Measurements from ENCODE around the gene MOB3B.

MOB3B gene

GRCh38 chr9:27556470-27556869 lies 26.9 kb upstream of the MOB3B start:
- H3K4me3 Mint-ChIP-seq, result no peak overlapping the region

GRCh38 chr9:27554712-27555111 lies 25.1 kb upstream of the MOB3B start:
- Mint-ChIP-seq H3K4me1 (no peaks in the 10 kb centered on the region), H3K9me3 (no peaks in the 10 kb centered on the region), H3K36me3 (peaks cover 23% of the 10 kb centered on the region), H3K27ac (no peak overlapping the region), H3K27me3 (no peaks in the 10 kb centered on the region), H3K4me3 (no peak overlapping the region)

More at GRCh38 chr9:27556470-27556869, 26.9 kb upstream of the MOB3B start:
- no peaks in the 10 kb centered on the region for H3K9me3 Mint-ChIP-seq
- H3K4me1 Mint-ChIP-seq, result peaks cover 1% of the 10 kb centered on the region
- H3K36me3 Mint-ChIP-seq, result peaks cover 25% of the 10 kb centered on the region
- no peak overlapping the region for H3K27ac Mint-ChIP-seq
- no peaks in the 10 kb centered on the region for H3K27me3 Mint-ChIP-seq

- Mint-ChIP-seq H3K4me3 (no peak overlapping the region), H3K27me3 (no peaks in the 10 kb centered on the region), H3K9me3 (no peaks in the 10 kb centered on the region), H3K36me3 (peaks cover 20% of the 10 kb centered on the region), H3K4me1 (no peaks in the 10 kb centered on the region), H3K27ac (no peak overlapping the region)
These were observed 19.7 kb upstream of the MOB3B start for GRCh38 chr9:27549196-27549755.

- no peaks in the 10 kb centered on the region for H3K27me3 Mint-ChIP-seq
- no peak overlapping the region for H3K4me3 Mint-ChIP-seq
- H3K27ac Mint-ChIP-seq, result no peak overlapping the region
- H3K9me3 Mint-ChIP-seq, result no peaks in the 10 kb centered on the region
- H3K4me1 Mint-ChIP-seq, result no peaks in the 10 kb centered on the region
- H3K36me3 Mint-ChIP-seq, result peaks cover 13% of the 10 kb centered on the region
These were observed 18.6 kb upstream of the MOB3B start for GRCh38 chr9:27548055-27548741.

- no peak overlapping the region for H3K4me3 Mint-ChIP-seq
- H3K4me1 Mint-ChIP-seq, result no peaks in the 10 kb centered on the region
- H3K27ac Mint-ChIP-seq, result no peak overlapping the region
- H3K27me3 Mint-ChIP-seq, result no peaks in the 10 kb centered on the region
- no peaks in the 10 kb centered on the region for H3K9me3 Mint-ChIP-seq
- peaks cover 11% of the 10 kb centered on the region for H3K36me3 Mint-ChIP-seq
These were observed 15.9 kb upstream of the MOB3B start for GRCh38 chr9:27545471-27545870.

- Mint-ChIP-seq H3K27ac (no peak overlapping the region), H3K36me3 (peaks cover 12% of the 10 kb centered on the region), H3K4me1 (no peaks in the 10 kb centered on the region), H3K27me3 (no peaks in the 10 kb centered on the region), H3K4me3 (no peak overlapping the region), H3K9me3 (no peaks in the 10 kb centered on the region)
These were observed 12.9 kb upstream of the MOB3B start for GRCh38 chr9:27542508-27542907.

GRCh38 chr9:27541740-27542139 lies 12.1 kb upstream of the MOB3B start:
- H3K27me3 Mint-ChIP-seq, result no peaks in the 10 kb centered on the region
- no peaks in the 10 kb centered on the region for H3K4me1 Mint-ChIP-seq
- no peak overlapping the region for H3K27ac Mint-ChIP-seq
- H3K9me3 Mint-ChIP-seq, result no peaks in the 10 kb centered on the region
- peaks cover 12% of the 10 kb centered on the region for H3K36me3 Mint-ChIP-seq
- H3K4me3 Mint-ChIP-seq, result no peak overlapping the region

- Mint-ChIP-seq H3K4me3 (no peak overlapping the region), H3K36me3 (peaks cover 12% of the 10 kb centered on the region), H3K4me1 (no peaks in the 10 kb centered on the region), H3K9me3 (no peaks in the 10 kb centered on the region), H3K27ac (no peak overlapping the region), H3K27me3 (no peaks in the 10 kb centered on the region)
These were observed 10.9 kb upstream of the MOB3B start for GRCh38 chr9:27540502-27540901.

- no peaks in the 10 kb centered on the region for H3K4me1 Mint-ChIP-seq
- no peaks in the 10 kb centered on the region for H3K9me3 Mint-ChIP-seq
- peaks cover 11% of the 10 kb centered on the region for H3K36me3 Mint-ChIP-seq
- H3K4me3 Mint-ChIP-seq, result no peak overlapping the region
- no peak overlapping the region for H3K27ac Mint-ChIP-seq
- H3K27me3 Mint-ChIP-seq, result no peaks in the 10 kb centered on the region
These were observed 10.1 kb upstream of the MOB3B start for GRCh38 chr9:27539479-27540441.

GRCh38 chr9:27538647-27539046 lies 9.0 kb upstream of the MOB3B start:
- H3K36me3 Mint-ChIP-seq, result peaks cover 7% of the 10 kb centered on the region
- H3K9me3 Mint-ChIP-seq, result no peaks in the 10 kb centered on the region
- H3K27ac Mint-ChIP-seq, result peak overlapping the region; percentile 71
- H3K4me3 Mint-ChIP-seq, result no peak overlapping the region
- H3K27me3 Mint-ChIP-seq, result no peaks in the 10 kb centered on the region
- H3K4me1 Mint-ChIP-seq, result no peaks in the 10 kb centered on the region

GRCh38 chr9:27537756-27538155 lies 8.1 kb upstream of the MOB3B start:
- Mint-ChIP-seq H3K9me3 (no peaks in the 10 kb centered on the region), H3K4me1 (no peaks in the 10 kb centered on the region), H3K27ac (no peak overlapping the region), H3K4me3 (no peak overlapping the region), H3K36me3 (peaks cover 5% of the 10 kb centered on the region), H3K27me3 (no peaks in the 10 kb centered on the region)

- no peaks in the 10 kb centered on the region for H3K4me1 Mint-ChIP-seq
These were observed 7.4 kb upstream of the MOB3B start for GRCh38 chr9:27537027-27537435.

GRCh38 chr9:27536168-27536567 lies 6.6 kb upstream of the MOB3B start:
- H3K4me1 Mint-ChIP-seq, result no peaks in the 10 kb centered on the region
- H3K9me3 Mint-ChIP-seq, result no peaks in the 10 kb centered on the region
- H3K27me3 Mint-ChIP-seq, result no peaks in the 10 kb centered on the region
- H3K27ac Mint-ChIP-seq, result no peak overlapping the region
- no peak overlapping the region for H3K4me3 Mint-ChIP-seq
- peaks cover 3% of the 10 kb centered on the region for H3K36me3 Mint-ChIP-seq

More at GRCh38 chr9:27537027-27537435, 7.4 kb upstream of the MOB3B start:
- Mint-ChIP-seq H3K27me3 (no peaks in the 10 kb centered on the region), H3K27ac (no peak overlapping the region), H3K9me3 (no peaks in the 10 kb centered on the region), H3K36me3 (peaks cover 3% of the 10 kb centered on the region), H3K4me3 (no peak overlapping the region)

- H3K9me3 Mint-ChIP-seq, result no peaks in the 10 kb centered on the region
- no peaks in the 10 kb centered on the region for H3K27me3 Mint-ChIP-seq
- peaks cover 6% of the 10 kb centered on the region for H3K36me3 Mint-ChIP-seq
- no peaks in the 10 kb centered on the region for H3K4me1 Mint-ChIP-seq
- H3K4me3 Mint-ChIP-seq, result no peak overlapping the region
- H3K27ac Mint-ChIP-seq, result no peak overlapping the region
These were observed 6.1 kb upstream of the MOB3B start for GRCh38 chr9:27535701-27536118.

GRCh38 chr9:27534658-27535209 lies 5.1 kb upstream of the MOB3B start:
- H3K27me3 Mint-ChIP-seq, result no peaks in the 10 kb centered on the region
- H3K27ac Mint-ChIP-seq, result no peak overlapping the region
- H3K9me3 Mint-ChIP-seq, result no peaks in the 10 kb centered on the region
- H3K4me3 Mint-ChIP-seq, result no peak overlapping the region
- peaks cover 6% of the 10 kb centered on the region for H3K36me3 Mint-ChIP-seq
- H3K4me1 Mint-ChIP-seq, result no peaks in the 10 kb centered on the region
